Measurements from ENCODE around the gene NRXN3.

DNA sequence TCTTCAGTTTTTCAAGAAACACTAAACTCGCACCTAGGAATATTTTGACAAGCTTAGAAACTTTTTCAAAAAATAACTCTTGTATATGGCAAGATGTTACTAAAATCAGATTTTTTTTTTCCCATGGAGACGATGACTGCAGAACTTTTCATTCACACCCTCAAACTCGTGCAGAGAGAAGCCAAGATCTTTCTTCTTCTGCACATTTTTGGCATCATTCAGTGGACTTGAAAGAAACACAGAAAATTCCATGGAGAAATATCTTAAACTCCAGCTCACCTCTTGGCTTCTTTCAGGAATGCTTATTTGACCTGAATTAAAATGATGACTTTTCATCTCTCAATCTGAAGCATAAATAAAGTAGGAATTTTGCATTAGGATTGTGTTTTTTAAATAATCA, 919.4 kb downstream of the NRXN3 start:
- no peak for TF ChIP-seq POLR2AphosphoS5 (IDR thresholded peaks at IDR 0.05)
- TF ChIP-seq, protein P1, sequence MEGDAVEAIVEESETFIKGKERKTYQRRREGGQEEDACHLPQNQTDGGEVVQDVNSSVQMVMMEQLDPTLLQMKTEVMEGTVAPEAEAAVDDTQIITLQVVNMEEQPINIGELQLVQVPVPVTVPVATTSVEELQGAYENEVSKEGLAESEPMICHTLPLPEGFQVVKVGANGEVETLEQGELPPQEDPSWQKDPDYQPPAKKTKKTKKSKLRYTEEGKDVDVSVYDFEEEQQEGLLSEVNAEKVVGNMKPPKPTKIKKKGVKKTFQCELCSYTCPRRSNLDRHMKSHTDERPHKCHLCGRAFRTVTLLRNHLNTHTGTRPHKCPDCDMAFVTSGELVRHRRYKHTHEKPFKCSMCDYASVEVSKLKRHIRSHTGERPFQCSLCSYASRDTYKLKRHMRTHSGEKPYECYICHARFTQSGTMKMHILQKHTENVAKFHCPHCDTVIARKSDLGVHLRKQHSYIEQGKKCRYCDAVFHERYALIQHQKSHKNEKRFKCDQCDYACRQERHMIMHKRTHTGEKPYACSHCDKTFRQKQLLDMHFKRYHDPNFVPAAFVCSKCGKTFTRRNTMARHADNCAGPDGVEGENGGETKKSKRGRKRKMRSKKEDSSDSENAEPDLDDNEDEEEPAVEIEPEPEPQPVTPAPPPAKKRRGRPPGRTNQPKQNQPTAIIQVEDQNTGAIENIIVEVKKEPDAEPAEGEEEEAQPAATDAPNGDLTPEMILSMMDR (IDR thresholded peaks at IDR 0.05; ENCODE audit: poor library complexity, severe bottlenecking) = no peak
- TF ChIP-seq MXI1 (conservative IDR thresholded peaks at IDR 0.05; ENCODE audit: poor library complexity, severe bottlenecking) = no peak
- no peak for TF ChIP-seq EZH2 (IDR thresholded peaks at IDR 0.05; ENCODE audit: borderline replicate concordance, insufficient read depth, low read length, poor library complexity, severe bottlenecking)
- TF ChIP-seq, protein P2, sequence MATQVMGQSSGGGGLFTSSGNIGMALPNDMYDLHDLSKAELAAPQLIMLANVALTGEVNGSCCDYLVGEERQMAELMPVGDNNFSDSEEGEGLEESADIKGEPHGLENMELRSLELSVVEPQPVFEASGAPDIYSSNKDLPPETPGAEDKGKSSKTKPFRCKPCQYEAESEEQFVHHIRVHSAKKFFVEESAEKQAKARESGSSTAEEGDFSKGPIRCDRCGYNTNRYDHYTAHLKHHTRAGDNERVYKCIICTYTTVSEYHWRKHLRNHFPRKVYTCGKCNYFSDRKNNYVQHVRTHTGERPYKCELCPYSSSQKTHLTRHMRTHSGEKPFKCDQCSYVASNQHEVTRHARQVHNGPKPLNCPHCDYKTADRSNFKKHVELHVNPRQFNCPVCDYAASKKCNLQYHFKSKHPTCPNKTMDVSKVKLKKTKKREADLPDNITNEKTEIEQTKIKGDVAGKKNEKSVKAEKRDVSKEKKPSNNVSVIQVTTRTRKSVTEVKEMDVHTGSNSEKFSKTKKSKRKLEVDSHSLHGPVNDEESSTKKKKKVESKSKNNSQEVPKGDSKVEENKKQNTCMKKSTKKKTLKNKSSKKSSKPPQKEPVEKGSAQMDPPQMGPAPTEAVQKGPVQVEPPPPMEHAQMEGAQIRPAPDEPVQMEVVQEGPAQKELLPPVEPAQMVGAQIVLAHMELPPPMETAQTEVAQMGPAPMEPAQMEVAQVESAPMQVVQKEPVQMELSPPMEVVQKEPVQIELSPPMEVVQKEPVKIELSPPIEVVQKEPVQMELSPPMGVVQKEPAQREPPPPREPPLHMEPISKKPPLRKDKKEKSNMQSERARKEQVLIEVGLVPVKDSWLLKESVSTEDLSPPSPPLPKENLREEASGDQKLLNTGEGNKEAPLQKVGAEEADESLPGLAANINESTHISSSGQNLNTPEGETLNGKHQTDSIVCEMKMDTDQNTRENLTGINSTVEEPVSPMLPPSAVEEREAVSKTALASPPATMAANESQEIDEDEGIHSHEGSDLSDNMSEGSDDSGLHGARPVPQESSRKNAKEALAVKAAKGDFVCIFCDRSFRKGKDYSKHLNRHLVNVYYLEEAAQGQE (IDR thresholded peaks at IDR 0.05; ENCODE audit: borderline replicate concordance) = no peak
- TF ChIP-seq SMC3 (conservative IDR thresholded peaks at IDR 0.05; ENCODE audit: poor library complexity) = no peak
- TF ChIP-seq RAD21 (conservative IDR thresholded peaks at IDR 0.05) = no peak
